HG03039 (cell line): ENCODE data around the gene YBEY.

Source experiments
- ATAC-seq: cut with Tn5 transposase; IDR thresholded peaks from one replicate; pipeline ENCODE4 v1.9.1; 2021; ENCODE audit warnings: mild to moderate bottlenecking, moderate library complexity; ENCODE audit not compliant: unreplicated experiment

Gene YBEY

GRCh38 chr21:46325073-46325912, 39.2 kb downstream of the YBEY start:
- no peak for ATAC-seq

- no peak for ATAC-seq
Measured at GRCh38 chr21:46326110-46326703, 40.1 kb downstream of the YBEY start.

GRCh38 chr21:46327711-46328110, 41.6 kb downstream of the YBEY start:
- ATAC-seq = no peak

- no peak for ATAC-seq
Measured at GRCh38 chr21:46328151-46328550, 42.0 kb downstream of the YBEY start.

GRCh38 chr21:46329796-46330195, 43.7 kb downstream of the YBEY start:
- ATAC-seq = no peak

- ATAC-seq = no peak
Measured at GRCh38 chr21:46334351-46335140, 48.4 kb downstream of the YBEY start.

- no peak for ATAC-seq
Measured at GRCh38 chr21:46336603-46337002, 50.5 kb downstream of the YBEY start.

- ATAC-seq = no peak
Measured at GRCh38 chr21:46340998-46341397, 54.9 kb downstream of the YBEY start.

- no peak for ATAC-seq
Measured at GRCh38 chr21:46344219-46344915, 58.2 kb downstream of the YBEY start.

- ATAC-seq = no peak
Measured at GRCh38 chr21:46345861-46346260, 59.7 kb downstream of the YBEY start.

- no peak for ATAC-seq
Measured at GRCh38 chr21:46346296-46347202, 60.4 kb downstream of the YBEY start.

GRCh38 chr21:46347203-46347550, 61.0 kb downstream of the YBEY start:
- ATAC-seq = no peak
